Measurements from ENCODE around the gene EXD3.
A peak's percentile ranks its signal among the peaks of the same experiment; 100 is the strongest.

EXD3 gene

GRCh38 chr9:137397675-137398423 lies 25.1 kb downstream of the EXD3 start:
- DNase-seq (ENCODE audit: low read depth) = no peak
- no peak overlapping the region for H3K4me3 ChIP-seq (replicated peaks; ENCODE audit: low read depth, low read length)
- no peak for TF ChIP-seq CTCF (IDR thresholded peaks at IDR 0.05; ENCODE audit: low read length, missing control alignments)

- H3K4me3 ChIP-seq (replicated peaks; ENCODE audit: low read depth, low read length) = no peak overlapping the region
- TF ChIP-seq CTCF (IDR thresholded peaks at IDR 0.05; ENCODE audit: low read length, missing control alignments) = no peak
- DNase-seq (ENCODE audit: low read depth) = no peak
Measured at GRCh38 chr9:137396634-137397367, 26.2 kb downstream of the EXD3 start.

- no peak overlapping the region for H3K4me3 ChIP-seq (replicated peaks; ENCODE audit: low read depth, low read length)
- no peak for TF ChIP-seq CTCF (IDR thresholded peaks at IDR 0.05; ENCODE audit: low read length, missing control alignments)
- DNase-seq (ENCODE audit: low read depth) = peak; percentile 95
Measured at GRCh38 chr9:137396227-137396626, 26.7 kb downstream of the EXD3 start.

- no peak overlapping the region for H3K4me3 ChIP-seq (replicated peaks; ENCODE audit: low read depth, low read length)
- no peak for TF ChIP-seq CTCF (IDR thresholded peaks at IDR 0.05; ENCODE audit: low read length, missing control alignments)
- DNase-seq (ENCODE audit: low read depth) = no peak
Measured at GRCh38 chr9:137395666-137396010, 27.3 kb downstream of the EXD3 start.

GRCh38 chr9:137394866-137395665 lies 27.9 kb downstream of the EXD3 start:
- TF ChIP-seq CTCF (IDR thresholded peaks at IDR 0.05; ENCODE audit: low read length, missing control alignments) = no peak
- no peak for DNase-seq (ENCODE audit: low read depth)
- H3K4me3 ChIP-seq (replicated peaks; ENCODE audit: low read depth, low read length) = no peak overlapping the region

GRCh38 chr9:137393176-137394150 lies 29.5 kb downstream of the EXD3 start:
- no peak overlapping the region for H3K4me3 ChIP-seq (replicated peaks; ENCODE audit: low read depth, low read length)
- TF ChIP-seq CTCF (IDR thresholded peaks at IDR 0.05; ENCODE audit: low read length, missing control alignments) = no peak
- no peak for DNase-seq (ENCODE audit: low read depth)

Measured in fibroblast of pulmonary artery (primary cell).